Measurements from ENCODE around the gene BHLHE41.

BHLHE41 gene

GRCh38 chr12:26133521-26133920, 8.7 kb upstream of the BHLHE41 start:
- no peak for DNase-seq

GRCh38 chr12:26132866-26133265, 8.0 kb upstream of the BHLHE41 start:
- no peak for DNase-seq

DNA sequence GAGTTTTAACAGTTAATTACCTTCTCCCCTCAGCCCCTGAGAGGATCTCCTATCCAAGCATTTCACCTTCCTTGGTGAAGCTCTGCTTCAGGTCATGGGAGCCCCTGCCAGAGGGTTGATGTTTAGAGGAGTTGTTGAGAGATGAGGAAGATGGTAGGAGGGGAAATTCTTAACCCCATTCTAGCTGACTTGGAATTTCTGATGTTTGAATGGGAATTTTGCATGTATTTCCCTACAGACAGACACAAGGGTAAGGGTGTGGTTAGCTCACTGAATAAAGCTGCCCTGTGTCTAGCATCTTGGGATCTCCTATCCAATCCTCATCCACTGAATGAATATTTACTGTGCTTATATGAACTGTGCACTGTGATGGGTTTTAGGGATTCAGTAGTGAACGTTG, 7.1 kb upstream of the BHLHE41 start:
- no peak for DNase-seq

- DNase-seq = no peak
Measured at GRCh38 chr12:26130728-26131127, 5.9 kb upstream of the BHLHE41 start.

GRCh38 chr12:26128168-26128567, 3.3 kb upstream of the BHLHE41 start:
- DNase-seq = no peak

GRCh38 chr12:26127404-26127803, 2.6 kb upstream of the BHLHE41 start:
- no peak for DNase-seq

DNA sequence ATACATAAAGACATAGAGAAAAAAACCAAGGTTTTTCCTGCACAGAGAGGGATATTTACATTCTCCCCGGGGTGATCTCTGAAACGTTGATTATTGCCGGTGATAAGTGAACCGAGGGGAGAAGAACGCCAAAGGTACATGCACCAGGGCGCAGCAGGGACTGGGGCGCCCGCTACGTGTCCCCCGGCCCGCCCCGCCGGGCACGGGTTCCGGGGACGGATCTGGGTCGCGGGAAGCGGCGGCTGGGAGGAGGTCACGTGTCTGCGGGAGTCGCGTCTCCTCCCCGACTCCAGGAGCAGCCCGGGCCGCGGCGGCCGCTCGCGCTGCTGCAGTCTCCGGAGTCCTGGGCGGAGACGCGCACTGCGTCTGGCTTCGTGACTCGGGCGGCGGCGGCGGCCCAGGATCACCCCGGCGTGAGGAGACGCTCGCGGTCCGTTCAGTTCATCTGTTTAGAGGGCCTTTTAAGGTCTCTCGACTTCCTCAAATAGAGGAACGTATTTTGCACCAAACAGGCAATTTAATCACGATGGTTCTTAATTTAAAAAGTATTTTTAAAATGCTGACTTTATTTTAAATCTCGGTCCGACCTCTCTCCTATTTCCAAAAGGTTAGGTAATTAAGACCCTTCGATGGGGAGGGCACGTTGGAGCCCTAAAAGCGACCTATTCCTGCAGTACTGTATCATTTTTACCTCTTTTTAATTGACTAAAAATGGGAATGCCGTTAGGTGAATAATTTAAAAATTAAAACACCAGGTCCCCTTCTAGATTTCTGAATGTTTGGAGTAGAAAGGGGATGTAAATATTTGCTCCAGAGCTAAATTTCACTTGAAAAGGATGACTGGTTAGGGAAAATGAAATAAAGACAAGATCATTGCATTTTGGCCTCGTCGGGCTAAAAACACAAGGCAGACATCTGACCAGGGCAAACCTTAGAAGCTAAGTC, 1.8 kb upstream of the BHLHE41 start:
- DNase-seq = no peak

GRCh38 chr12:26125400-26126339, 833 bp upstream of the BHLHE41 start:
- no peak for DNase-seq

- DNase-seq = no peak
Measured at GRCh38 chr12:26123482-26123980, 1.3 kb downstream of the BHLHE41 start.

- no peak for DNase-seq
Measured at GRCh38 chr12:26122681-26123481, 2.0 kb downstream of the BHLHE41 start.

DNA sequence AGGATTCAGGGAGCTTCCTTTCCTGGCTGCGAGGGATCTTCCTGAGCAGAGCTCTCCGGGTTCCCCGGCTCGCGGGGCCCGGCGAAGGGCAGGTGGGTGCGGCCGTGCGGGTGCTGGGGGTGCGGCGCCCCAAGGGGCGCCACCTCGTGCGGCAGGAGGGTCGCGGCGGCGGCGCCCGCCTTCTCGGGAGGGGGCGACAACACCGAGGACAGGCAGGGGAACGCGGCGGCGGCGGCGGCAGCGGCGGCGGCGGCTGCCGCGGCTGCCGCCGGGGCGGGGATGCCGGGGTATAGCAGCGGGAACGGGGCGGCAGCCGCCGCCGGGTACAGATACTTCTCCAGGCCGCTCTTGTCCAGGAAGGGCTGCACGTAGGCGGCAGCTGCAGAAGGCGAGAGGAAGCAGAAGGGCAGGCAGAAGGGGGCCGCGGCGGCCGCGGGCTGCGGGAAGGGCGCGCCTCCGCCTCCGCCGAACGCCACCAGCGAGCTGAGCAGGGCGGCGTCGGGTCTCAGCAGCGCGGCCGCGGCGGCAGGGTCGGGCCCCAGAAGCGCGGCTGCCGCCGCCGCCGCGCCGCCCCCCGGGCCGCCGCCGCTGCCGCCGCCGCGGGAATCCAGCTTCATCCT, 2.7 kb downstream of the BHLHE41 start:
- no peak for DNase-seq

DNA sequence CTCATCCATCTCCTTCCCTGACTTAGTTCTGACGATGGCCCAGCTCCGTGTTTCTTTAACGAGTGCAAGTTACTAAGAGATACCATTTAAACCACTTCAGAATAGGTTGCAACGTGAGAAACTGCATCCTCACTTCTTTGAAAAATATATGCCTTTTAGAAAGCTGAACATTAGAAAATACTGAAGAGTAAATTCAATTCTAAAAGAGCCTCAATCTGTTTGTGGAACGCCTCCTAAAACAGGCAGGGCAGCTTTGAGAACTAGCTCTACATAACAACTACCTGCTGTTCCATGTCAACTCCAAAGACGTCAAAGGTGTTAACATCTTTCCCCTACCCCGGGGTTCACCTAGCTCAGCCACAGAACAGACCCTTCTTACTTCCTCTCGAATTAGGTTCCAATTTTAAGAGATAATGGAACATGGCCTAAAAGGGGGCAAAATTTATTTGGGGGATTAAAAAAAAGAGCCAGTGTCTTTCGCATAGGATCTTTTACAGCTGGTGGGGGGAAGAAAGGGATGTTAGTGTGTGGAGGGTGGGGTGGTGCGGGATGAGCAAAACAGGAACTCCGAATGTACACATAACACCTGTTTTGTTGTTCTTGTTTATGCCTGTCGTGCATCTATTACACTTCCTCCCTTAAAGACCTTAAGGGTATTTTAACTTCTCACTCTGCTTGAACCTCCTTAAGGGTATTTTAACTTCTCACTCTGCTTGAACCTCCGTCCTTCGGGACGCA, 3.3 kb downstream of the BHLHE41 start:
- DNase-seq = no peak

- DNase-seq = no peak
Measured at GRCh38 chr12:26120561-26121274, 4.1 kb downstream of the BHLHE41 start.

GRCh38 chr12:26119391-26119989, 5.3 kb downstream of the BHLHE41 start:
- no peak for DNase-seq

DNA sequence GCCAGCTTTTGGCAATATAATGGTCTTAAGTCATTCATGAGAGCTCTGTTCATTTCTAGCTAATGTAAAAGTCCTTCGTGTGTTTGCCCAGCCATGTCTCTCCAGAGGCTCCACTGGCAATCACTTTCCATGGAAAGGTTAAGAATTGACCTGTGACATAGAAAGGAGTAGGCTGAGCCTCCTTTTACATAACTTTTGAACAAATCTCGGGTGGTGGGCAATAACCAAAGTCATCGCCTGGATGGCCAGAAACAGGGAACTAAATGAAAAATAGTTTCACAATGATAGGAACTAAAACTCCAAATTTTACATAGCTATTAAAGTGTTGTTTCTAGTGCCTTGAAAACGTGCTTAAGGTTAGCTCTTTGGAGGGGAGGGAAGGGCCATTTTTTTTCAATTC, 6.5 kb downstream of the BHLHE41 start:
- no peak for DNase-seq

- no peak for DNase-seq
Measured at GRCh38 chr12:26116829-26117715, 7.8 kb downstream of the BHLHE41 start.

DNA sequence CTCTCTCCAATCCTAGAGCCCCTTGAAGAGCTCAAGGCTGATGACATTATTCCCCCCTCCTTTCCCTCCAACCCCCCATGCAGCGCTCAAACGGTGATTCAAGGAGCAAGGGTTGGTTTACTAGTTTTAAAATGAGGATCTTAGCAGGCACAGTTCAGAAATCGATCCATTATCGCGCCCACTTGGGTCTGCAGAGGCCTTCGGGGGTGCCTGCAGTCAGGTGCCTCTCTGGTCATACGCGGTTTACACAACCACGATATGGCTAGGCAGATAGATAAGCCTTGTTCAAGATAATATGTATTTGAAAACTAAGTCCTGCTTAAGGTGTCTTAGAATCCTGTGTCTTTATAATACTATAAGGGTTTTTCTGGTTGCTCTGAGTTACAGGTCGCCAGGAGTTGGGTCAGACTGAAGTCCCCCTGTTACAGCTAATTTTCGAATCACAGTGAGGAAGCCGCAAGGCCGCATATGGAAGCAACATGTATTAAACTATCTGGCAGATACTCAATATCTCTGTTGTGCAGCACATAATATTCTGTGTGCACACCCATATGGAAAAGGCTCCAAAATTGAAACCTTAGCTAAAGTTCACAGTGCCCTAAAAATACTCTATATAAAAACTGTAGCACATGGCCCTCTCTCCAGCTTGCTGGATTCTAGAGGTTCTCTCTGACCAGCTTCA, 10.0 kb downstream of the BHLHE41 start:
- DNase-seq = no peak

Data from activated gamma-delta T cell treated with Interleukin-2 at 50 U/mL for 16 hours (primary cell).